ENCODE data around the gene BCAS3.

Gene BCAS3

GRCh38 chr17:60960398-60961065 is 282.9 kb downstream of the BCAS3 start:
- Histone ChIP-seq H3K27me3 (ENCODE audit: insufficient read depth, low read length) (no peaks in the 10 kb centered on the region), H4K20me1 (ENCODE audit: insufficient read depth, low read length) (no peaks in the 10 kb centered on the region), H3K4me3 (ENCODE audit: low read depth, low read length, poor library complexity, severe bottlenecking) (no peak overlapping the region), H3K79me2 (ENCODE audit: insufficient read depth, low read length) (no peaks in the 10 kb centered on the region), H3F3A (ENCODE audit: insufficient read depth, low read length) (no peaks in the 10 kb centered on the region), H2AFZ (ENCODE audit: low read length) (no peak overlapping the region), H3K9me3 (ENCODE audit: low read length) (peaks cover 7% of the 10 kb centered on the region), H3K9me2 (ENCODE audit: low read depth, low read length) (no peaks in the 10 kb centered on the region), H3K9ac (ENCODE audit: low read length) (no peak overlapping the region), H3K36me3 (ENCODE audit: insufficient read depth, low read length) (no peaks in the 10 kb centered on the region), H3K4me2 (ENCODE audit: low read length) (no peak overlapping the region), H3K4me1 (ENCODE audit: insufficient read depth, low read length, severe bottlenecking) (no peaks in the 10 kb centered on the region), H3K27ac (ENCODE audit: low read depth, low read length, poor library complexity, severe bottlenecking) (no peak overlapping the region)
- TF ChIP-seq EZH2 (IDR thresholded peaks at IDR 0.05; ENCODE audit: borderline replicate concordance, low read length) = no peak
- TF ChIP-seq, protein P1, sequence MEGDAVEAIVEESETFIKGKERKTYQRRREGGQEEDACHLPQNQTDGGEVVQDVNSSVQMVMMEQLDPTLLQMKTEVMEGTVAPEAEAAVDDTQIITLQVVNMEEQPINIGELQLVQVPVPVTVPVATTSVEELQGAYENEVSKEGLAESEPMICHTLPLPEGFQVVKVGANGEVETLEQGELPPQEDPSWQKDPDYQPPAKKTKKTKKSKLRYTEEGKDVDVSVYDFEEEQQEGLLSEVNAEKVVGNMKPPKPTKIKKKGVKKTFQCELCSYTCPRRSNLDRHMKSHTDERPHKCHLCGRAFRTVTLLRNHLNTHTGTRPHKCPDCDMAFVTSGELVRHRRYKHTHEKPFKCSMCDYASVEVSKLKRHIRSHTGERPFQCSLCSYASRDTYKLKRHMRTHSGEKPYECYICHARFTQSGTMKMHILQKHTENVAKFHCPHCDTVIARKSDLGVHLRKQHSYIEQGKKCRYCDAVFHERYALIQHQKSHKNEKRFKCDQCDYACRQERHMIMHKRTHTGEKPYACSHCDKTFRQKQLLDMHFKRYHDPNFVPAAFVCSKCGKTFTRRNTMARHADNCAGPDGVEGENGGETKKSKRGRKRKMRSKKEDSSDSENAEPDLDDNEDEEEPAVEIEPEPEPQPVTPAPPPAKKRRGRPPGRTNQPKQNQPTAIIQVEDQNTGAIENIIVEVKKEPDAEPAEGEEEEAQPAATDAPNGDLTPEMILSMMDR (IDR thresholded peaks at IDR 0.05; ENCODE audit: low read length) = no peak

GRCh38 chr17:60964160-60964559 is 286.5 kb downstream of the BCAS3 start:
- Histone ChIP-seq H3K27me3 (ENCODE audit: insufficient read depth, low read length) (no peaks in the 10 kb centered on the region), H3K4me3 (ENCODE audit: low read depth, low read length, poor library complexity, severe bottlenecking) (no peak overlapping the region), H4K20me1 (ENCODE audit: insufficient read depth, low read length) (no peaks in the 10 kb centered on the region), H3F3A (ENCODE audit: insufficient read depth, low read length) (no peaks in the 10 kb centered on the region), H3K4me2 (ENCODE audit: low read length) (no peak overlapping the region), H3K9me3 (ENCODE audit: low read length) (peaks cover 10% of the 10 kb centered on the region), H3K9me2 (ENCODE audit: low read depth, low read length) (no peaks in the 10 kb centered on the region), H3K36me3 (ENCODE audit: insufficient read depth, low read length) (no peaks in the 10 kb centered on the region), H3K9ac (ENCODE audit: low read length) (no peak overlapping the region), H3K4me1 (ENCODE audit: insufficient read depth, low read length, severe bottlenecking) (no peaks in the 10 kb centered on the region), H3K79me2 (ENCODE audit: insufficient read depth, low read length) (no peaks in the 10 kb centered on the region), H2AFZ (ENCODE audit: low read length) (no peak overlapping the region), H3K27ac (ENCODE audit: low read depth, low read length, poor library complexity, severe bottlenecking) (no peak overlapping the region)
- TF ChIP-seq, protein P1 (IDR thresholded peaks at IDR 0.05; ENCODE audit: low read length) = no peak
- no peak for TF ChIP-seq EZH2 (IDR thresholded peaks at IDR 0.05; ENCODE audit: borderline replicate concordance, low read length)

GRCh38 chr17:60968266-60968665 is 290.6 kb downstream of the BCAS3 start:
- peaks cover 10% of the 10 kb centered on the region for H3K9me3 ChIP-seq (ENCODE audit: low read length)
- no peaks in the 10 kb centered on the region for H3K4me1 ChIP-seq (ENCODE audit: insufficient read depth, low read length, severe bottlenecking)
- no peak overlapping the region for H3K4me3 ChIP-seq (ENCODE audit: low read depth, low read length, poor library complexity, severe bottlenecking)
- no peaks in the 10 kb centered on the region for H3K36me3 ChIP-seq (ENCODE audit: insufficient read depth, low read length)
- no peak overlapping the region for H3K4me2 ChIP-seq (ENCODE audit: low read length)
- no peaks in the 10 kb centered on the region for H3K79me2 ChIP-seq (ENCODE audit: insufficient read depth, low read length)
- H2AFZ ChIP-seq (ENCODE audit: low read length) = no peak overlapping the region
- no peaks in the 10 kb centered on the region for H4K20me1 ChIP-seq (ENCODE audit: insufficient read depth, low read length)
- no peak overlapping the region for H3K9ac ChIP-seq (ENCODE audit: low read length)
- no peak overlapping the region for H3K27ac ChIP-seq (ENCODE audit: low read depth, low read length, poor library complexity, severe bottlenecking)
- H3K27me3 ChIP-seq (ENCODE audit: insufficient read depth, low read length) = no peaks in the 10 kb centered on the region
- H3K9me2 ChIP-seq (ENCODE audit: low read depth, low read length) = no peaks in the 10 kb centered on the region
- no peaks in the 10 kb centered on the region for H3F3A ChIP-seq (ENCODE audit: insufficient read depth, low read length)
- TF ChIP-seq, protein P1 (IDR thresholded peaks at IDR 0.05; ENCODE audit: low read length) = no peak
- no peak for TF ChIP-seq EZH2 (IDR thresholded peaks at IDR 0.05; ENCODE audit: borderline replicate concordance, low read length)

Data from OCI-LY1 (cell line).